ENCODE measurements around the gene GSAP.
"Not testable (repeated sequence)": the region's sequence is repeated elsewhere in the genome, so short reads cannot be mapped to it uniquely, and the experiment has no call there.

The GSAP gene, protein sequence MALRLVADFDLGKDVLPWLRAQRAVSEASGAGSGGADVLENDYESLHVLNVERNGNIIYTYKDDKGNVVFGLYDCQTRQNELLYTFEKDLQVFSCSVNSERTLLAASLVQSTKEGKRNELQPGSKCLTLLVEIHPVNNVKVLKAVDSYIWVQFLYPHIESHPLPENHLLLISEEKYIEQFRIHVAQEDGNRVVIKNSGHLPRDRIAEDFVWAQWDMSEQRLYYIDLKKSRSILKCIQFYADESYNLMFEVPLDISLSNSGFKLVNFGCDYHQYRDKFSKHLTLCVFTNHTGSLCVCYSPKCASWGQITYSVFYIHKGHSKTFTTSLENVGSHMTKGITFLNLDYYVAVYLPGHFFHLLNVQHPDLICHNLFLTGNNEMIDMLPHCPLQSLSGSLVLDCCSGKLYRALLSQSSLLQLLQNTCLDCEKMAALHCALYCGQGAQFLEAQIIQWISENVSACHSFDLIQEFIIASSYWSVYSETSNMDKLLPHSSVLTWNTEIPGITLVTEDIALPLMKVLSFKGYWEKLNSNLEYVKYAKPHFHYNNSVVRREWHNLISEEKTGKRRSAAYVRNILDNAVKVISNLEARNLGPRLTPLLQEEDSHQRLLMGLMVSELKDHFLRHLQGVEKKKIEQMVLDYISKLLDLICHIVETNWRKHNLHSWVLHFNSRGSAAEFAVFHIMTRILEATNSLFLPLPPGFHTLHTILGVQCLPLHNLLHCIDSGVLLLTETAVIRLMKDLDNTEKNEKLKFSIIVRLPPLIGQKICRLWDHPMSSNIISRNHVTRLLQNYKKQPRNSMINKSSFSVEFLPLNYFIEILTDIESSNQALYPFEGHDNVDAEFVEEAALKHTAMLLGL

DNA sequence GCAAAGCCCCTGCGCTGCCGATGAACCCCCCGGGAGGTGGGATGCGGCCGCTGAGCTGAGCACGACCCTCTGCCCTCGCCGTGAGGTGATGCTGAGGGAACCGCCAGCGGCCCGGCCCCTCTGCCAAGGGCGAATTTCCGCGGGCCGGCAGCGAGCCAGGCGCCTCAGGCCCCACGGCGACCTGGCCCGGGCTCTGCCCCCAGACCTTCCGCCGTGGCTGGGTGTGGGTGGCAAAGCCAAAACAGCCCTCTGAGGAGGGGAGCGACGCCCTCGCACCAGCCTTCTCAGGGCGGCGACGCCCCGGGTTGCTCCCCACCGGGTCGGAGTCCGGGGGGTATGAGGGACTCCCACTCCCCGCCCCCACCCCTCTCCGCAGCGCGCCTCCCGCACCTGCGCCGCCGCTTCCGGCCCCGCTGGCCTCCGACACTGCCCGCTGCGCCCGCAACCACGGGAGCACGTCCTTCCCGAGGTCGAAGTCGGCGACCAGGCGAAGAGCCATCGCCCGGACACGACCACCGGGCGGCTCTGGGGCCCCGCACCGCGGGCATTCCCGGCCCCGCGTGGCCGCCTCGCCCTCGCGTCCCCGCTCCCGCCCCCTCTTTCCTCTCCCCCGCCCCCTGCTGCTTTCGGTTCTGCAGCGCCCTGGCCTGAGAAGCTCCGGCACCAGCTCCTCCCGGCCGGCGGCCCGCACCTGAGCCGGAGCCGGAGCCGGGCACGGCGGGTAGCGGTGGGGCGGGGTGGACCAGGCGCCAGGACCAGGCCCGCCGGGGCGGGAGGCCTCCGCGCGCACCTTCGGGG lies at the start of gene GSAP:
Gene GSAP (minus strand): TSS at position 527 of the 798 bp plus-strand sequence. CDS start 28 bp downstream, at position 499.
- peak; percentile 64 for DNase-seq

DNA sequence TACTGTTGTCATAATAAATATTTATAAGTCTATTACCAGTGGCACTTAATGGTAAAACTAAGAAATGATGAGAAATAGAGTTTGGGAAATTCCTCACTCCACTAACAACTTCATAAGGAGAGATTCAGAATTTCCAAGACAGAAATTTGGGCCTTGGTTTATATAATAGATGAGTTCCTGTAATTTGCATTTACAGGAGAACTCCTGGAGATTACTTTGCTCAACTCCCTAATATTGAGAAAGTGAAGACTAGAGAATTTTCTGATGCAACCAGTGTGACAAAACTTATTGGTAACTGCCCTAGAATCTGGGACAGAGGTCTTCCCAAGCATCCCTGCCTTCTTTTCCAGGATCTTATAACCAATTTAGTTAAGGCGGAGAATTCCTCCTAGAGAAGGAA lies 49.1 kb upstream of the GSAP start:
- no peak for DNase-seq

DNA sequence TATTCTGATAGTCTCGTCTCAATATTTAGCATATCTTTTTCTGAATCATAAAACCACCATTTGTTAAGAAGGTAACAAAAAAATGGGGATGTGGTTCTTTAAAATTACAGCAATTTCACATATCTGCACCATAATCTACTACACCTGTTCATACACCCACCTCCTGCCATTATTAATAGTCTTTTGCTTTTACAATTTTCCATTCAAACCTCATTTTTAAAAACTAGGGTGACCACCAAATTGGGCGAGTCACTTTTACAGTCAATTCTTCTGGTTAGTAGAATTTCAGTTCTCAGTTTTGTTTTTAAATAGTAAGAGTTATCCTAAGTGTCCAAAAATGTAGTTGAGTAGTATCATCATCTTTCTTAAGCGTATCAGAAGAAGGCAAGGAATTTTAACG lies 48.4 kb upstream of the GSAP start:
- no peak for DNase-seq

DNA sequence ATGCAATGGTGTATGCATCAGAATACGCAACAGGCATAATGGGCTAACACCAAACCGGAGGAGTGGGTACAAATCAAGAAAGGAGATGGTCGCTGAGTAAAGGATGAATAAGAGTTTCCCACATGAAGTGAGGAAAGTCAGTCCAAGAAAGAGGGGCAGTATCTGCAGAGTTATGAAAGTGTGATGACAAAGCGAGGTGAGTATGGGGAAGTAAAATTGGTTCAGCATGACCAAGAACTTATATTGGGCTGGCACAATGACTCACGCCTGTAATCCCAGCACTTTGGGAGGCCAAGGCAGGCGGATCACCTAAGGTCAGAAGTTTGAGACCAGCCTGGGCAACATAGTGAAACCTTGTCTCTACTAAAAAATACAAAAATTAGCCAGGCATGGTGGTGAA lies 47.5 kb upstream of the GSAP start:
- DNase-seq, result peak; percentile 57

DNA sequence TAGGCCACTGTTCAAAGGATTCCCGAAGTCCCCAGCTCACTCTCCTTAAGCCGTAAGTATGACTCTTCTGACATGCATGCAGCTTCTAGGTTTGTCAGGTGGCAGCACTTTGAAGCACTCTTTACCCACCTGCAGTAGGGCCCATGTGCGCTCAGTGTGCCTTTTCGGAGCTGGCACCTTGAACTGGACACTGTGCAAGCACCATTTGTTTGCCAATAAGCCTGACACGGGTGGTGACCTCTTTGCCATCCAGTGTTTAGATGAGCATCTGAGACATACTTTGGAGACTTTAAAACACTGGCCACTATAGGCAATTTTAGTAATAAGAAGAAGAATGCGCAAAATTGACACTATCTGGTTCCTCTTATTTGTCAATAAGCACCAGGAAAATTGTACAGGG lies 45.7 kb upstream of the GSAP start:
- no peak for DNase-seq

DNA sequence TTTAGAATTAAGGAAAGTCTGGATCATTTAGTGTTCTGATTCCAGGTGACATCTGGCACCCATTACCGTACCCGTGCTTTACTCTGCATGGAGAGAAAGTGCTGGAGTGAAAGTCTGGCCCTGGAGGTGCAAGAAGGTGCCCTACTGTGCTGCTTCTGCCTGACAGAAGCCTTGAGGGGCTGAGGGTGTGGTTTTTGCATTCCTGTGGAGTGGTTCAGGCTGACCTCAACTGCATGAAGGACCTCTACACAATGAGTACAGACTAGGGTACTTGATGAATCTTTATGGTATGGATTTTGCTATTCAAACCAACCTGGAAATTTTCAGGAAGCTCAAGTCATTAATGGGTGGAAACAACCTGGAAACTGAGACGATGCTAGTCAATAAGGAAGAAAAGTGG lies 45.1 kb upstream of the GSAP start:
- DNase-seq, result no peak

DNA sequence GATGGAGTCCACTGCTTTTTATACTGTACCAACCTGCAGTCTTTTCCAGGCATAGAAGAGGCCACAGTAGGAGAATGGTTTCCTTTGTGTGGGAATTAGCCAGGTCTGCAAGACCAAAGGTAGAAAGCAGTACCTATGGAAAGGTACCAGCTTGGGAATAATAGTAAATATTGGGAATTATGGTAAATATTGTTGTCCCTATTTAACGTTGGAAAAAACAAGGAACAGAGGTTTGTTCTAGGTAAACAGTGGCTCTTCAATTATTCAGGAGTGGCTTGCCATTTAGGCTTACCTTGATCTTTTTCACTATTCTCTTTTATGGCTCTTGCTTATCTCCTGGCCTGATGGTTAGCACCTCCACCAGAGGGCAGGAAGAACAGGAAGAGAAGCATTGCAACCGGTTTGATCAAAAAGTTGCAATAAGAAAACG lies 43.9 kb upstream of the GSAP start:
- DNase-seq, result no peak

DNA sequence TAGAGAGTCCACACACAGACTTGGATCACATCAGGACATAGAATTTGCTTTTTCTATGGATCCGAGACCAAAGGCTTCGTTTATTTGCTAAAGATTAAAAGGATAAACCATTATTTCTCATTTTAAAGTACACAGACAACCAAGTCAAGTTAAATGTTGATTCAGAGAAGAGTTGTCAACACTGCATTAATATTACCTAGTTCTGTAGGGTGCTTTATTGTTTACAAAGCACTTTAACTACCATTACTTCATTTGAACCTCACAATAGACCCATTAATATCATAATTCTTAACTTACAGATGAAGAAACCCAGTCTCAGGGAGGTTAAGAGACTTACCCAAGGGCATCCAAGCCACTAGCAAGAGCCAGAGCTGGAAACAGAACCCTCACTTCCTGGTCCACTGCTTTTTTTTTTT lies 43.2 kb upstream of the GSAP start:
- DNase-seq, result no peak

DNA sequence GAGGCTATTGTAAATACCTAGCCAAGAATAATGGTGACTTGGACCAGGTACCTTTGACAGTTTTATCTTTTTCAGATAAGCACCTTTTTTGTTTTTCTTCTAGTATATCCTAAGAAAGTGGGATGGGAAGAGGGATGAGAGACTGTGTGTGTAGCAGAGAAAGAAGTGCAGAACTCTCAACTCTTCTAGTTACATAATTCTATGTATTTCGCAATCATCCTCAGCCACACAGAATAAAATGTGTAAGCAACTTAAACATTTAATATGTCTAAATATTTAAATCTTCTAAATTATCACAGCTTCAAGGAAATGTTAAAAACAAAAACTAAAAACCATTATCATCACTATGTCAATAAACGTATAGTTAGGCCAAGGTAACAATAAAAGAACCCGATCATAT lies 42.6 kb upstream of the GSAP start:
- no peak for DNase-seq

DNA sequence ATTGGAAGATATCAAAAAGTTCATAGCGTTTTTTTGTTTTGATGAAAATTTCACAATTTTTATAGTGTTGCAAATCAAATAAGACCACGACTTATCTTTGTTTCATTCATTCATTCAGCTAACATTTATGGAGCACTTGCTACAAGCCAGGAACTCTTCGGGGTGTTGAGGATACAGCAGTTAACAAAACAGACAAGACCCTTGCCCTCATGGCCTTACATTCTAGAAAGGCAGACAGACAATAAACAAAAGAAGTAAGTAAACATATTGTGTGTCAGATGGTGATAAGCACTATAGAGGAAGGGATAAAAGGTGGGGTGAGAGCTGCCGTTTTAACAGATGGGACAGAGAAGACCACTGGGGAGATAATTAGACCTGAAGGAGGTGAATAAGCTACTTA lies 41.6 kb upstream of the GSAP start:
- no peak for DNase-seq

DNA sequence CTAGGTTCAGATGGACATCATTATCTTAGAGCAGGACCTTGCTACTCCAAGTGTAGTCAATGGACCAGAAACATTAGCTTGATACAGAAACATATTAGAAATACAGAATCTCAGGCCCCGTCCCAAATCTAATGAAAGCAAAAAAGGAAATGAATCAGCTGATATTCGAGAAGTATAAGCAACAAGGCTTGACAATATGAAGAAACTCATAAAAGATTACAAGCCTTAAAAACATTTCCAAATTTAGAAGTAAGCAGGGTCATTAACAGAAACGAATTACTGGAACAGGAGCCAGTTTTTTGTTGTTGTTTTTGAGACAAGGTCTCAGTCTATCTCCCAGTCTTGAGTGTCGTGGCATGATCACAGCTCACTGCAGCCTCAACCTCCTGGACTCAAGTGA lies 40.5 kb upstream of the GSAP start:
- DNase-seq, result no peak

DNA sequence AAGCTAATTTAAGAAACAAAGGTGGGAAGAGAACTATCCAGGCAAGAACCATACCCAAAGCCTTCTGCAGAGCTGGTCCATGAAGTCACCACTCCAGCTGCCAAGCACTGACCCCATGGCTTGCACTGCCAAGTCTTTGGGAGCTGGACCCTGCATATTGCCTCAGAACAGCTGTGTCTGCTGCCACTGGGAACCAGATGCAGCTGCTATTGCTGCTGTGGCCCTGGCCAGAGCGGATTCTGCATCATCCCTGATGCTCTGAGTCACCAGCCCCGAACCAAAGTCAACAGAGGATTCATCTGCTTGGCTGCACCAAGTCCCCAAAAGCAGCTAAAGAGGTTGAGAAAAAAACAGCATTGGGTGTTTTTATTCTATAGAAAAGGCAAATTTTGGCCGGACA lies 39.2 kb upstream of the GSAP start:
- DNase-seq, result no peak

DNA sequence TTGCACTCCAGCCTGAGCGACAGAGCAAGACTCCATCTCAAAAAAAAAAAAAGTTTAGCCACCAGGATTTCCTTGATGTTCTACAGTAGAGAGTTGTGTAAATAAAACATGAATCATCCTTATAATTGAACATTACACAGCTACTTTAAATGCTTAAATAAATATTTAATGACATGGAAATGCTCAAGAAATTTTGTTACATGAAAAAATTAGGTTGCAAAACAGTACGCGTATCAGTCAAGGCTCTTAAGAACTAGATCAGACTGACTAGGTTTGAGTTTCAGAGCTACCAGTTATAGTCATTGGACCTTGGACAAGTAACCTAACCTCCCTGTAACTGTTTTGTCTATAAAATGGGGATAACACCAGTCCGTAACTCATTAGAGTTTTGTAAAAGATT lies 38.7 kb upstream of the GSAP start:
- no peak for DNase-seq

DNA sequence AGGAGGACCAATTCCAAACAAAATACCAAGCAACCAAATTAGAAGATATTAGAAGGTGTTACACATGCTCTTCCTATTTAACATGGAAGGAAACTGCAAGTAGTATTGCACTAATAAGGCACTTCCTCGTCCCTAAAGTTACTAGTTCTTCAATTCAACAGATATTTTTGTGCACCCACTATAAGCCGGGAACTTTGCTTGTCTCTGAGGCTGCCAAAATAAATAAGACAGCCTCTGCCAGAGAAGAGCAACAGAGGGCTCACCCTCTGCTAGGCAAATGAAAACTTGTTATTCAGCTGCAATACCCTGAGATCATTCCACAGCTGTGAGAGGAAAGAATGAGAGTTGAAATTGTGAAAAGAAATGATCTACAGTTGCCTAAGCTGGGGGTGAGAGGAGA lies 37.4 kb upstream of the GSAP start:
- no peak for DNase-seq

DNA sequence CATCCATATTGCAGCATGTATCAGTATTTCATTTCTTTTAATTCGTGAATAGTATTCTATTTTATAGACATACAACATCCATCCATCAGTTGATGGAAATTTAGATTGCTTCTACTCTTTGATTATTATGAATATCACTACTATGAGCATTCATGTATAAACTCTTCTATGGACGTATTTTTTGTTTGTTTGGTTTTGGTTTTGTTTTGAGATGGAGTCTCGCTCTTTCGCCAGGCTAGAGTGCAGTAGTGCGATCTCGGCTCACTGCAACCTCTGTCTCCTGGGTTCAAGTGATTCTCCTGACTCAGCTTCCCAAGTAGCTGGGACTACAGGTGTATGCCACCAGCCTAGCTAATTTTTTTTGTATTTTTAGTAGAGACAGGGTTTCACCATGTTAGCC lies 35.8 kb upstream of the GSAP start:
- DNase-seq, result not testable (repeated sequence)

DNA sequence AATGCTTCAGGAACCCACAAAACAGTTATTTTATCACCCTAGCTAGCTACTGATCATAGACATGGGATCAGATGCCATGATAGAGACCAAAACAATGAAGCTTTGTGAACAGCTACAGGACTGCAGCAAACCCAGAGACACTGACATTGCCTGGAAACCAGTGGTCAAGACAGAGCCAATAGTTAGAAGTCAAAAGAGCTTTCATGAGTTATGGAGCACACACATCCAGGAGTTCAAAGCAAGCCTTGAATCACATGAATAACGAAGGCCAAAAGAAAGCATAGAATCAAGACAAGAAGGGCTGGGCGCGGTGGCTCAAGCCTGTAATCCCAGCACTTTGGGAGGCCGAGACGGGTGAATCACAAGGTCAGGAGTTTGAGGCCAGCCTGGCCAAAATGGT lies 34.5 kb upstream of the GSAP start:
- DNase-seq, result no peak

DNA sequence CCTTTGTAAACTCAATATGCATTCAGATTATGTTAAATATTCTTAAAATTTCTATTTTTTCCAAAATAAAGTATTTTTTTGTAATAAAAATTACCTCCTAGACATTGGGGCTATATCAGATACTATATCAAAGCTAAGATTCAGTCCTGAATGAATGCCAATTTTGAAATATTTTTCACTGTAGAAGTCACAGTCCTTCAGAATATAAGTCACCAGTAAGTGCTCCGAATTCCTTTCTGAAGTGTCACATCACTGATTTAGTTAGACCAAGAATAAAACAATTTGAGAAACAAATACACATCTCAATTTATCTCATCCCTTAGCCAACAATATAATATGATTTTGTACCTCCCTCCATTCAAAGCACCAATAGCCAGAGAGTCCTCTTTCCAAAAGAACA lies 33.9 kb upstream of the GSAP start:
- DNase-seq, result no peak

DNA sequence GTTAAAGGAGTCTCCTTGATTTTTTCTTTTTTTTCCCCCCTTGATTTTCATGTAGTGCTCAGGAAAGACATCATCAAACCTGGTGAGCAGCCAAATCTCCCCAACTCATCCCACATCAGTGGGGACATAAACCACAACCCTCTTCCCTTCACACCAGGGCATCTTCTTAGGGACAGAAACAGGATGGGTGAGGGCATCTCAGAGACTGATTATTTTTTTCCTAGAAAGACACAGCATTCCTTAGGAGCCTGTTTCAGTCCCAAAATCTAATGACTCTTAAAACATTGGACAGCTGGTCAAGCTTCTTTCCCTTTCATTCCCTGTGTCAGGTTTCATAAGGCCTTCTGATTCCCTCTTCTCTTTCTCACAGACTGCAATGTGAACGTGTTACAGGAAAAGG lies 31.5 kb upstream of the GSAP start:
- DNase-seq, result no peak

DNA sequence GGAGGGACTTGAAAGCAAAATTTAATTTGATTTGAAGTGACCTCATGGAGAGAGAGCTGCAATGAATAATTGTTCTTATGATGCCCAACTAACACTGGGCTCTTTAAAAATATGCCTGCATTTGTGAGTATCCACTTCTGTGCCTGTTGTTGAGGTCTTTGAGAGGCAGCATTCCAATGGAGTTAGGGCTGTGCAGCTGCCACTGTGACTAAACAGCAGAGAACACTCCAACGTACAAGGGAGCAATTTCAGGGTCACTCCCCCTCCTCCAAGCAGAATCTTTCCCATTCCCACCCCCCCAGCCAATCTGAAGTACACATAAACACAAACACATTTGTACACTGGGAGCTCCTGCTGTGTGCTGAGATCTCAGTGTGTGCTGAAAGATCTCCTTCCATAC lies 28.0 kb upstream of the GSAP start:
- DNase-seq, result no peak

DNA sequence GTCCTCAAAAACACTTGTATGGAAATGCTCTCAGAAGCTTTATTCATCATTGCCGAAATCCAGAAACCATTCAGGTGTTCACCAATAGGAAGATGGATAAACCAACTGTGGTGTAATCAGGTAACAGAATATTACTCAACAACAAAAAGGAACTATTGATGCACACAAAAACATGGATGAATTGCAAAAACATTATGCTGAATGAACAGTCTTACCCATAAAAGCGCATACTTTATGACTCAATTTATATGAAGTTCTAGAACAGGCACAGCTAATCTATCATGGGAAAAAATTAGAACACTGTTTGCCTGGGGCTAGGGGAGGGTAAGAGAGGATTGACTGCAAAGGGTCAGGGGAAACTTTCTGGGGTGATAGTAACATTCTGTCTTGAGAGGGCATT lies 26.9 kb upstream of the GSAP start:
- DNase-seq, result no peak

DNA sequence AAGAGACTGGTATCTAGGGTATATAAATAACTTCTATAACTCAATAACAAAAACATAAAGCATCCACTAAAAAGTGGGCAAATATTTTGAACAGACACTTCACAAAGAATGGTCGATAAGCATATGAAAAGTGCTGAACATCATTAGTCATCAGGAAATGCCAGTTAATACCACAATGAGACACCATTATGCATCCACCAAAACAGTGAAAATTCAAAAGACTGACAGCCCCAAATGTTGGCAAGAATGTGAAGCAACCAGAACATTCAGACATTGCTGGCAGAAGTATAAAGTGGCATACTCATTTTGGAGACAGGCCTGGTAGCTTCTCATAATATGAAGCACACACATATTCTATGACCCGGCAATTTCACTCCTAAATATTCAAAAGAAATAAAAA lies 26.5 kb upstream of the GSAP start:
- DNase-seq, result no peak

DNA sequence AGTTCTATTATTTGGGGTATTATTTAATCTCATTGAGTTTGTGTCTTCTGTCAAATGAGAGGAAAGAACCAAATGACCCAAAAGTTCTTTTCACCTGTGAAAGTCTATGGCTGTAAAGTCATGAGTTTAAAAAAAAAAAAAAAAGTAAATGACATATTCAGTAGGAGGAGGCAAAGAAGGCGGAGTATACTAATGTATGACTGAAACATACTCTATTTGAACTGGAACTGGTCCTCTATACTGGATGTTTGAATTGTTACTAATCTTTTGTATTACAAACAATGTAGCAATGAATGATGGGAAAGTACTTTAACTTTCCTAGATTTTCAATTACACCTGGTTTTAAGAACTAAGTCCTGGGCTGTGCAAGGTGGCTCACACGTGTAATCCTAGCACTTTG lies 24.9 kb upstream of the GSAP start:
- DNase-seq, result no peak

DNA sequence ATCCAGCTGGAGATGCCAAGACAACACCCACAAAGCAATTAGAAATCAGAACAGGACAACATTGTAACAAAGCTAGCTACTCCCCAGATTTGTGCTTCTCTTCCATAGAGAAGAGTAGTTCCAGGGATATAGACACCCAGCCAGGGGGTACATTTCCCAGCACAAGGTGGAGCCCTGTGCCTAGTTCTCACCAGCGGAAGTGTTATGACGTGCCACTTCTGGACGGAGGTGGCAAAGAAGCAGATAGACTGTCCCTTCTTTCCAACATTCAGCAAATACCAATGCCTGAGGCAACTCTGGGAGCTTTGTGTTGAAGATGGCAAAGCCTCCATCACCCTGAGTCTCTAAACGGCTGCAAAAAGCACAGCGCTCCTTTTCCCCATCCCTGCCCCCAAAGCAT lies 23.4 kb upstream of the GSAP start:
- DNase-seq, result no peak

DNA sequence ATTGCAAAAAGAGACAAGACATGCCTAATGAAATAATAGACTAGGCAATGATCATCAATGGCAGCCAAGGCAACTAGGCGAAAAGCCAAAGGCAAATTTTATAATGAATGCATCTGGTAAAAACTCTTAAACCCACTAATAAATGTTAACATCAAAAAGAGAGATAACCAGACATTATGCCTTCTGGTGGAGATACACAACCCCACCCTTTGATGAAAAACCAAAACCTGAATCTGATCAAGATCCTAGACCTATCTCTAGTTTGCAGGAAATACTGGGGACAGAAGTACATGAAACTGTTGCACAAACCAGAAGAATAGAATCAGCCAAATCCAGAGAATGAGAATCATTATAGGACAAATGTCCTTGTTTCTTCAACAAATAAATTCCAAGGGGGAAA lies 22.0 kb upstream of the GSAP start:
- DNase-seq, result no peak
